Fibroblast of mammary gland (primary cell): Measurements from ENCODE around the gene ZNF839.

Source experiments
- DNase-seq: peaks from one replicate; pipeline ENCODE4 v3.0.0-alpha.2; 2010; ENCODE audit warnings: low read depth
- H3K4me3 ChIP-seq: 2 replicates; pipeline ENCODE4 v1.5.1; 2011; ENCODE audit warnings: low read depth, mild to moderate bottlenecking, low read length, moderate library complexity; ENCODE audit not compliant: control insufficient read depth
- TF ChIP-seq, protein P1 (sequence below): conservative IDR thresholded peaks from 2 replicates; pipeline ENCODE4 v1.5.1; 2011; ENCODE audit warnings: low read depth, low read length, inconsistent platforms; ENCODE audit not compliant: control insufficient read depth, insufficient read depth

The ZNF839 gene

DNA sequence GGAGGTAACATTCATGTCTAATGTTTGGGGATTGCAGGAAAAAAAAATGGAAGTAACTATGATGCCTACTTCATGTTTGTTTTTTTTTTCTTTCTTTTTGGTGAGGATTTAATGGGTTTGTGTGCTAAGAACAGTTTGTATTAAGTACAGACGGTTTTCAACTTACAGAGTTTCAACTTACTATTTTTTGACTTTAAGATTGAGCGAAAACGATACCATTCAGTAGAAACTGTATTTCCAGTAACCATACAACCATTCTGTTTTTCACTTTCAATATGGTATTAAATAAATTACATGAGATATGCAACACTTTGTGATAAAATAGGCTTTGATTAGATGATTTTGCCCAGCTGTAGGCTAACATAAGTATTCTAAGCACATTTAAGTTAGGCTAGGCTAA lies 53.6 kb downstream of the ZNF839 start:
- no peak for DNase-seq
- TF ChIP-seq, protein P1, sequence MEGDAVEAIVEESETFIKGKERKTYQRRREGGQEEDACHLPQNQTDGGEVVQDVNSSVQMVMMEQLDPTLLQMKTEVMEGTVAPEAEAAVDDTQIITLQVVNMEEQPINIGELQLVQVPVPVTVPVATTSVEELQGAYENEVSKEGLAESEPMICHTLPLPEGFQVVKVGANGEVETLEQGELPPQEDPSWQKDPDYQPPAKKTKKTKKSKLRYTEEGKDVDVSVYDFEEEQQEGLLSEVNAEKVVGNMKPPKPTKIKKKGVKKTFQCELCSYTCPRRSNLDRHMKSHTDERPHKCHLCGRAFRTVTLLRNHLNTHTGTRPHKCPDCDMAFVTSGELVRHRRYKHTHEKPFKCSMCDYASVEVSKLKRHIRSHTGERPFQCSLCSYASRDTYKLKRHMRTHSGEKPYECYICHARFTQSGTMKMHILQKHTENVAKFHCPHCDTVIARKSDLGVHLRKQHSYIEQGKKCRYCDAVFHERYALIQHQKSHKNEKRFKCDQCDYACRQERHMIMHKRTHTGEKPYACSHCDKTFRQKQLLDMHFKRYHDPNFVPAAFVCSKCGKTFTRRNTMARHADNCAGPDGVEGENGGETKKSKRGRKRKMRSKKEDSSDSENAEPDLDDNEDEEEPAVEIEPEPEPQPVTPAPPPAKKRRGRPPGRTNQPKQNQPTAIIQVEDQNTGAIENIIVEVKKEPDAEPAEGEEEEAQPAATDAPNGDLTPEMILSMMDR: no peak
- H3K4me3 ChIP-seq: no peak overlapping the region

GRCh38 chr14:102374264-102374663 lies 54.7 kb downstream of the ZNF839 start:
- no peak overlapping the region for H3K4me3 ChIP-seq
- DNase-seq: no peak
- TF ChIP-seq, protein P1: no peak

DNA sequence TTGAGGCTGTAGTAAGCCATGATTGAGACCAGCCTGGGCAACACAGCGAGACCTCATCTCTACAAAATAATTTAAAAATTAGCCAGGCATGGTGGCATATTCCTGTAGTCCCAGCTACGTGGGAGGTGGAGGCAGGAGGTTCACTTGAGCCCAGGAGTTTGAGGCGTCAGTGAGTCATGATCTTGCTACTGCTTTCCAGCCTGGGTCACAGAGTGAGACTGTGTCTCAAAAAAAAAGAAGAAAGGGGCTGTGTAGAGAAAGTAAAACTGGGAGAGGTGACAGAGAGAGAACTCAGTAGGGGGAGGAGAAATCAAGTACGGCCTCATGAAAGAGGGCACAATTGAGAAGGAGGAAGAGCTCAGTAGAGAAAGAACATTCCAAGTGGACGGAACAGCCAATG lies 55.6 kb downstream of the ZNF839 start:
- no peak for DNase-seq
- H3K4me3 ChIP-seq: no peak overlapping the region
- TF ChIP-seq, protein P1: no peak

- H3K4me3 ChIP-seq: no peak overlapping the region
- DNase-seq: no peak
- TF ChIP-seq, protein P1: no peak
Measured at GRCh38 chr14:102377696-102378095, 58.1 kb downstream of the ZNF839 start.

DNA sequence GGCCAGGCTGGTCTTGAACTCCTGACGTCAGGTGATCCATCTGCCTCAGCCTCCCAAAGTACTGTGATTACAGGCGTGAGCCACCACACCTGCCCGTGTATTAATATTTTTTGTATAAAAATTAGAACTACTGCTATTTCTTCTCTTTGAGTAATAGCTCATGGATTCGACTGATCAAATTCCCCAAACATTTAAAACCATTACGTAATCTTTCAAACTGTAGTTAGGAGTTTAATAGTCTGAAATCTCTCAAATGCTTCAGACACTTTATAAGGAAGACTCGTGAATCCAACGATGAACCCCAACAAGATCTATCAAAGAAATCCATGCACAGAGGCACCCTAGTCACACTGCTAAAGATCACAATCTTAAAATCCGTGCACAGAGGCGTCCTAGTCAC lies 59.3 kb downstream of the ZNF839 start:
- DNase-seq: no peak
- TF ChIP-seq, protein P1: no peak
- H3K4me3 ChIP-seq: no peak overlapping the region

DNA sequence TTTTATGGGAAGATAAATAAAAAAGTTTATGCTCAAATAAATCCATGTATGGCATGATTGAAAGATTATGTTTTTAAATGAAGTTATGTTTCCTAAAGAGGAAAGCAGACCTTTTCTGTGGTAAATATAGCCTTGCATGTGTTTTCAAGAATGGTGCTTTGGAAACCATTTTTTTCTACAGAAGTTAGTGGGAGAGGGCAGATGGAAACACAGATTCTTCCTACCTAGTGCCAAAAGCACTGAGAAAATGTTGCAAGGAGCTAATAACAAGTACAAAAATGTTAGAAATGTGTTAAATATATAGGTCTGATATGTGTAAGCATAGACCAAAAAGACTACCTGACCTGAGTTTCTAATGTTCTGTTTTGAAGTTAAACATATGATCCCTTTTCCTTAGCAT lies 67.5 kb downstream of the ZNF839 start:
- DNase-seq: no peak
- TF ChIP-seq, protein P1: no peak
- H3K4me3 ChIP-seq: no peak overlapping the region

DNA sequence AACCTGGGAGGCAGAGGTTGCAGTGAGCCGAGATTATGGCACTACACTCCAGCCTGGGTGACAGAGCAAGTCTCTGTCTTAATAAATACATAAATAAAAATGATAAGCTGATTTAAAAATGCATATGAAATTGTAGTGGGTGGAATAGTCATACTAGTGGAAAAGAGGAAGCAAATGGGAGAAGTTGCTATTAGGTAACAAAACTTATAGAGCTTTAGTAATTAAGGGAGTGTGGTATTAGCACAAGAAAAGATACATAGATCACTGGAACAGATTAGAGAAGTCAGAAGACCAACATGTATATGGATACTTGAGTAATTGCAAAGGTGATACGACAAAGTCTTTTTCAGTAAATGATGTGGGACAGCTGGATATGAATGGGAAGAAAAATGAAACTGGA lies 69.7 kb downstream of the ZNF839 start:
- TF ChIP-seq, protein P1: no peak
- no peak overlapping the region for H3K4me3 ChIP-seq
- no peak for DNase-seq
